ENCODE data around the gene NRM. TPM values are rescaled to one million over a fixed set of nuclear protein-coding genes. Genes with fewer than 3 reads are reported as not detected.

The NRM gene
- total and polyA plus RNA-seq, 2 of the 13 experiments (the other 11 are each of a cell fraction or from before 2014, with no cell fraction given) = 12.5 to 16.0 TPM

- TF ChIP-seq SALL2 (CRISPR knock-in tag; IDR thresholded peaks at IDR 0.05) (peak; percentile 70; the same call in 1 of the 2 replicates), TBX2 (CRISPR knock-in tag; IDR thresholded peaks at IDR 0.05; ENCODE audit: borderline replicate concordance) (peak; percentile 36; the same call in 1 of the 2 replicates), ZNF530 (CRISPR knock-in tag; IDR thresholded peaks at IDR 0.05; ENCODE audit: low read depth) (no peak), STAT6 (CRISPR knock-in tag; IDR thresholded peaks at IDR 0.05; ENCODE audit: borderline replicate concordance) (0 out of 2 replicates have a peak, but pooled peaks have one; percentile 5), KDM2A (CRISPR knock-in tag; IDR thresholded peaks at IDR 0.05; ENCODE audit: borderline replicate concordance, low read depth) (peak; percentile 92), SOX6 (IDR thresholded peaks at IDR 0.05) (no peak), SOX6 (CRISPR knock-in tag; IDR thresholded peaks at IDR 0.05) (peak; percentile 79), TFDP2 (CRISPR knock-in tag; IDR thresholded peaks at IDR 0.05) (peak; percentile 56), ZNF263 (CRISPR knock-in tag; IDR thresholded peaks at IDR 0.05) (peak; percentile 87), ZBTB39 (CRISPR knock-in tag; IDR thresholded peaks at IDR 0.05) (no peak)
- TF ChIP-seq, protein P1, sequence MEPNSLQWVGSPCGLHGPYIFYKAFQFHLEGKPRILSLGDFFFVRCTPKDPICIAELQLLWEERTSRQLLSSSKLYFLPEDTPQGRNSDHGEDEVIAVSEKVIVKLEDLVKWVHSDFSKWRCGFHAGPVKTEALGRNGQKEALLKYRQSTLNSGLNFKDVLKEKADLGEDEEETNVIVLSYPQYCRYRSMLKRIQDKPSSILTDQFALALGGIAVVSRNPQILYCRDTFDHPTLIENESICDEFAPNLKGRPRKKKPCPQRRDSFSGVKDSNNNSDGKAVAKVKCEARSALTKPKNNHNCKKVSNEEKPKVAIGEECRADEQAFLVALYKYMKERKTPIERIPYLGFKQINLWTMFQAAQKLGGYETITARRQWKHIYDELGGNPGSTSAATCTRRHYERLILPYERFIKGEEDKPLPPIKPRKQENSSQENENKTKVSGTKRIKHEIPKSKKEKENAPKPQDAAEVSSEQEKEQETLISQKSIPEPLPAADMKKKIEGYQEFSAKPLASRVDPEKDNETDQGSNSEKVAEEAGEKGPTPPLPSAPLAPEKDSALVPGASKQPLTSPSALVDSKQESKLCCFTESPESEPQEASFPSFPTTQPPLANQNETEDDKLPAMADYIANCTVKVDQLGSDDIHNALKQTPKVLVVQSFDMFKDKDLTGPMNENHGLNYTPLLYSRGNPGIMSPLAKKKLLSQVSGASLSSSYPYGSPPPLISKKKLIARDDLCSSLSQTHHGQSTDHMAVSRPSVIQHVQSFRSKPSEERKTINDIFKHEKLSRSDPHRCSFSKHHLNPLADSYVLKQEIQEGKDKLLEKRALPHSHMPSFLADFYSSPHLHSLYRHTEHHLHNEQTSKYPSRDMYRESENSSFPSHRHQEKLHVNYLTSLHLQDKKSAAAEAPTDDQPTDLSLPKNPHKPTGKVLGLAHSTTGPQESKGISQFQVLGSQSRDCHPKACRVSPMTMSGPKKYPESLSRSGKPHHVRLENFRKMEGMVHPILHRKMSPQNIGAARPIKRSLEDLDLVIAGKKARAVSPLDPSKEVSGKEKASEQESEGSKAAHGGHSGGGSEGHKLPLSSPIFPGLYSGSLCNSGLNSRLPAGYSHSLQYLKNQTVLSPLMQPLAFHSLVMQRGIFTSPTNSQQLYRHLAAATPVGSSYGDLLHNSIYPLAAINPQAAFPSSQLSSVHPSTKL (CRISPR knock-in tag; IDR thresholded peaks at IDR 0.05) = peak; percentile 67
- TF ChIP-seq, protein P2, sequence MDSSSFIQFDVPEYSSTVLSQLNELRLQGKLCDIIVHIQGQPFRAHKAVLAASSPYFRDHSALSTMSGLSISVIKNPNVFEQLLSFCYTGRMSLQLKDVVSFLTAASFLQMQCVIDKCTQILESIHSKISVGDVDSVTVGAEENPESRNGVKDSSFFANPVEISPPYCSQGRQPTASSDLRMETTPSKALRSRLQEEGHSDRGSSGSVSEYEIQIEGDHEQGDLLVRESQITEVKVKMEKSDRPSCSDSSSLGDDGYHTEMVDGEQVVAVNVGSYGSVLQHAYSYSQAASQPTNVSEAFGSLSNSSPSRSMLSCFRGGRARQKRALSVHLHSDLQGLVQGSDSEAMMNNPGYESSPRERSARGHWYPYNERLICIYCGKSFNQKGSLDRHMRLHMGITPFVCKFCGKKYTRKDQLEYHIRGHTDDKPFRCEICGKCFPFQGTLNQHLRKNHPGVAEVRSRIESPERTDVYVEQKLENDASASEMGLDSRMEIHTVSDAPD (CRISPR knock-in tag; IDR thresholded peaks at IDR 0.05) = peak; percentile 66; the same call in 1 of the 2 replicates
- TF ChIP-seq, protein P3, sequence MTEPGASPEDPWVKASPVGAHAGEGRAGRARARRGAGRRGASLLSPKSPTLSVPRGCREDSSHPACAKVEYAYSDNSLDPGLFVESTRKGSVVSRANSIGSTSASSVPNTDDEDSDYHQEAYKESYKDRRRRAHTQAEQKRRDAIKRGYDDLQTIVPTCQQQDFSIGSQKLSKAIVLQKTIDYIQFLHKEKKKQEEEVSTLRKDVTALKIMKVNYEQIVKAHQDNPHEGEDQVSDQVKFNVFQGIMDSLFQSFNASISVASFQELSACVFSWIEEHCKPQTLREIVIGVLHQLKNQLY (CRISPR knock-in tag; IDR thresholded peaks at IDR 0.05) = peak; percentile 61
- TF ChIP-seq, protein P4, sequence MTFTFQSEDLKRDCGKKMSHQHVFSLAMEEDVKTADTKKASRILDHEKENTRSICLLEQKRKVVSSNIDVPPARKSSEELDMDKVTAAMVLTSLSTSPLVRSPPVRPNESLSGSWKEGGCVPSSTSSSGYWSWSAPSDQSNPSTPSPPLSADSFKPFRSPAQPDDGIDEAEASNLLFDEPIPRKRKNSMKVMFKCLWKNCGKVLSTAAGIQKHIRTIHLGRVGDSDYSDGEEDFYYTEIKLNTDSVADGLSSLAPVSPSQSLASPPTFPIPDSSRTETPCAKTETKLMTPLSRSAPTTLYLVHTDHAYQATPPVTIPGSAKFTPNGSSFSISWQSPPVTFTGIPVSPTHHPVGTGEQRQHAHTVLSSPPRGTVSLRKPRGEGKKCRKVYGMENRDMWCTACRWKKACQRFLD (CRISPR knock-in tag; IDR thresholded peaks at IDR 0.05; ENCODE audit: borderline replicate concordance) = no peak
These were observed 11.6 kb downstream of the NRM start (continued) for GRCh38 chr6:30678964-30679726.

All from HepG2 (cell line).